Stimulated activated CD4-positive, alpha-beta T cell treated with anti-CD3 and anti-CD28 coated beads, Interleukin-1b, Interleukin-23, amount 100 ng/mL, for 48 hours (primary cell): ENCODE results near the gene CACNA1E.
A peak's percentile ranks its signal among the peaks of the same experiment; 100 is the strongest.

Source experiments
- DNase-seq: peaks from one replicate; pipeline ENCODE4 v3.0.0-alpha.2; 2020

Gene CACNA1E

DNA sequence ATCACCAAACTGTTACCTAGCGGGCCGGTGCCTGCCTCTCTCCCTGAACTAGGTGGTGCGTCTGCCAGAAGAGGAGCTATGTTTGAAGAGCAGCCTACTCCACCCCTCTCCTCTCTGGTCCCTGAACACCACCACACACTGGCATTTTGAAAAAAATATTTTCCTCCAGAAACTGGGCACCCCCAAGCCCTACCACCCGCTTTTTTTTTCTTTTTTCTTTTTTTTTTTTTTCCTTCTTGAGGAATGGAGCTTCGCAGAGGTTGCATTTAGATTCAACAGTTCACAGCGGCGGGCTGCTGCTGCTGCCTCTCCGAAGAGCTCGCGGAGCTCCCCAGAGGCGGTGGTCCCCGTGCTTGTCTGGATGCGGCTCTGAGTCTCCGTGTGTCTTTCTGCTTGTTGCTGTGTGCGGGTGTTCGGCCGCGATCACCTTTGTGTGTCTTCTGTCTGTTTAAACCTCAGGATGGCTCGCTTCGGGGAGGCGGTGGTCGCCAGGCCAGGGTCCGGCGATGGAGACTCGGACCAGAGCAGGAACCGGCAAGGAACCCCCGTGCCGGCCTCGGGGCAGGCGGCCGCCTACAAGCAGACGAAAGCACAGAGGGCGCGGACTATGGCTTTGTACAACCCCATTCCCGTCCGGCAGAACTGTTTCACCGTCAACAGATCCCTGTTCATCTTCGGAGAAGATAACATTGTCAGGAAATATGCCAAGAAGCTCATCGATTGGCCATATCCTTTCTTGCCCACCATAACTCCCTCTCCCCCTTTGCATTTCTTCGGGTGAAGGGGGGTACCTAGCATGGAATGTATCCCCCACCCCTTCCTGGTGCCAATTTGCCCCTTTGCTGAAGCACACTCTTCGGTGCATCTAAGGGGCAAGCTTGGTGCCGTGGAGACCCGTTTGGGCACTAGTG, at the start of gene CACNA1E:
Gene CACNA1E (plus strand): TSS at position 233 of the 911 bp plus-strand sequence. CDS start 228 bp downstream, at position 461.
- no peak for DNase-seq

DNA sequence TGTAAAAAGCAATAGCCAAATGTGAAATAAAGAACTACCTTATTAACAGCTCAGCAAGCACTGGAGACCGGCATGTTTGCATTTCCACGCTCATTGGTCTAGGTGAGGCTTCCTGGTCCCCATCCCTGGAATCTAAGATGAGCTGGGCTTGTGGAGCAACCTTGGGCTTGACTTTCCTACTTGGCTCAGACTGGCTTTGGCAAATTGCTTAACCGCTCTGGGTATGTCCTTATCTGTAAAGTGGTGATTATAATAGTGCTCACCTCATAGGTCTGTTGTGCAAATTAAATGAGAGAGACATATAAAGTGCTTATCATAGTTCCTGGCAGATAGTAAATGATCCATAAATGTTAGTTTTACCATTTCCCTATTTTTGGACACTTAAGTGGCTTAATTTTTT, 49.4 kb upstream of the CACNA1E start:
- DNase-seq, result no peak

DNA sequence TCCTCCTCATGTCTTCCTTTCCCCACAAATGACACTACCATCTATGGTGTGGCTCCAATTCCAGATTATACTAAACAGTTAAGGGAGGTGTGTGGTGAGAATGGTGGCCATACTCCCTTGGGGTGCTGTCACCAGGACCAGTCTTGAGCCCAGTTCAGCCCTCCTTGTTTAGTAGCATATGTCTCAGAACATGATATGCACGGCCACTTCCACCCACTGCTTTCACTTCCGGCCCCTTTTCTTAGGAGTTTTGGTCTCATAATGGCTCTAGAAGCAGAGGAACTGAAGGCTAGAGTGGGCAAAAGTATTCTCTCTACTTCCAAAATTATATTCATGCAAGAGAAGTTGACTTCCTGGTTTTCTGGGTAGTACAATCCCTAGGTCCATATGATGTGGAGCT, 45.3 kb upstream of the CACNA1E start:
- no peak for DNase-seq

DNA sequence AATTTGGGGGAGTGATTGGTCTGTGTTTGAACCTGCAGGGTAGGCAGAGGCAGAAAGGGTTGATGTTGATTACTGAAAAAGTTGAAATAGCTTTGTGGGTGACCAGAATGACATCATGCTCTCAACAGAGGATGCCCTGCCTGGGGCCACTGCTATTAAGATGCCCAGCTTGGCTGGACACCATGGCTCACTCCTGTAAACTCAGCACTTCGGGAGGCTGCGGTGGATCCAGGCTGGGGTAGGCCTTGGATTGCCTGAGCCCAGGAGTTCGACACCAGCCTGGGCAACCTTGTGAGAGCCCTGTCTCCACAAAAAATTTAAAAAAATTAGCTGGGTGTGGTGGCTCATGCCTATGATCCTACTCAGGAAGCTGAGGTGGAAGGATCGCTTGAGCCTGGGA, 42.8 kb upstream of the CACNA1E start:
- DNase-seq, result no peak

DNA sequence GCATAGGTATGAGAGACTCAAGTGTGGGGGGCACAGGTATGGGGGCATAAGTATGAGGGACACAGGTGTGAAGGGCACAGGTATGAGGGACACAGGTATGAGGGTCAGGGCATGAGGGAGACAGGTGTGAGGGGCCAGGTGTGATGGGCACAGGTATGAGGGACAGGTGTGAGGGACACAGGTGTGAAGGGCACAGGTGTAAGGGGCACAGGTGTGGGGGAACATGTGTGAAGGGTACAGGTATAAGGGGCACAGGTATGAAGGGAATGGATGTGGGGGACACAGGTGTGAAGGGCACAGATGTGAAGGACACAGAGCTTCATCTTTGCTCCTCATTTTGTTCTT, 41.2 kb upstream of the CACNA1E start:
- no peak for DNase-seq

DNA sequence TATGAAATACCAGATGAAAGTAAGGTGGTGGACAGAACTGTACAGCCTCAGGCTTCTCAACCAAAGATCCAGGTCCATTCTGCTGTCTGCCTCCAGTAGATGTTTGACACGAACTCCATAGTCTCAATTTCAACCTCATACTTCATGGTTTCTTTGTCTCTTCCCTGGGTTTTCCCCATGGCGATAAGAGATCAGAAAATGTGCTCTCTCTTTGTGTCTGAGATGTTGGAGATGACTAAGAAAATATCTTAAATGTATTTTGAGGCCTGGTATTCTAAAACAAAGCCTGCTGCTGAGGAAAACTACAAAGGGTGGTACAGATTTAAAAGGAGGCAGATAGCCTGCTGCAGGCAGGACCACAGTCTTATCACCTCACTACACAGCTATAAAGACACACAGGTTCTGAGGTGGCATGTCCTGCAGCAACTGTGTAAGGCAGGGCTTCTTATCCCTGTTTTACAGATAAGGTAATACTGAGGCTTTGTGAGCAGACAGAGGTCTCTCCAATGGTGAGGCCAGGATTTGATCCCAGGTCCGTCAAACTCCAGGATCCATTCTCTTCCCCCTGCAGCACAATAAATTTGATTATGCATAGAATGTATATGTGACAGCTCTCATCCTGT, 40.0 kb upstream of the CACNA1E start:
- no peak for DNase-seq

DNA sequence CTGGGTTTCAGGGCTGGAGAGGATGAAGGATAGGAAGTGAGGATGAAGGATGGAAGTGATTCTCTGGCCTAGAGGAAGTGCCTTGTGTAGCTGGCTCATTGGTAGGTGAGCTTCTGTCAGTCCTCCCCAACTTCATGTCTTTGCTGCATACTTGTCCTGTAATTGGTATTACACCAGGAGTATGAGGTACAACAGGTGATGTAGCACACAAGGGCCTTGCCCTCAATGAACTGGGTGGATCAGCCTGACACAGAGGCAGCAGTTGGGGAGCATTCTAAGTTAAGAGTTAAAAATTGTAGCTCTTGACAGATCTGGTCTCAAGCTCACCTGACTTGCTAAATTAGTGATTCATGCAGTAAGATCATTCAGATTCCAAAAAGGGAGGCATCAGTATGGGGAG, 37.9 kb upstream of the CACNA1E start:
- no peak for DNase-seq

DNA sequence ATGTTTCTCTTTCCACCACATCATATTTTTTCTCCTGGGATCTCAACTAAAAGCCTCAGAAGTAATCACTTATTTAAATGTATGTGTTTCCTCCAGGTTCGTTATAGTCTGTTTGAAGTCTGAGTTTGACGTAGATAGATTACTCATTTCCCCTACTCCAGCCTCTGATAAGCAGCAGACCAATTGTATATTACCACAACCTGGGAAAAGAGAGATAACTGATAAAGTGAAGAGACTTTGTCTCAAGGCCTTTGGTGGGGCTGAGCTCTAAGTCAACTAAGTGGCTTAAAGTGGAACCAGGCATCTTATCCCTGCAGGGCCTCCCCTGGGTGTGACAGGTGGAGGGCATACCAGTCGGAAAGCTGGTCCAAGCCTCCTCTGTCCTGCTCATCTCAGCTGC, 34.9 kb upstream of the CACNA1E start:
- no peak for DNase-seq

DNA sequence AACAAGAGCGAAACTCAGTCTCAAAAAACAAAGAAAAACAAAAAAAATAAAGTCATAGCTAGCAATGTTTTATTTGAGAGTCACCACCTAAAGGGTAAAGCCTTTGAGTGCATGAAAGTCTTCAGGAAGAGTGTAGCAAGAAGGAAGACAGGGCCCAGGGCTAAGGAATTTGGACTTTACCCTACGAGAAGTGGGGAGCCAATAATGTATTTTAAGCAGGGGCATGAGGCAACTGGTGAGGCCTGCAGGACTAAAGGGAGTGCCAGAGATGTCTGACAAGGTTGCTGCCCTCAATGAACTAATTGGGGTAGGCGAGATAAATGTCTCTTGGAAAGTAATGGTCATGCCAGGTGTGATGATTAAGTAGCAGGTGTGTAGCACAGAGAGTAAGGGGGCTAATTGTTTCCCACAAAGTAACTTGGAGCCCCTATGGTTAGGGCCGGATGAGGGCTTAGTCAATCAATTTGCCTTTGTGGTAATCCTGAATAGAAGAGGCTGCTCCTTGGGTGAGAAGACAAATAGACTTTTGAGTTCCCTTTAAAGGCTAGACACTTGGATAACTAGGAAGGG, 31.6 kb upstream of the CACNA1E start:
- no peak for DNase-seq

DNA sequence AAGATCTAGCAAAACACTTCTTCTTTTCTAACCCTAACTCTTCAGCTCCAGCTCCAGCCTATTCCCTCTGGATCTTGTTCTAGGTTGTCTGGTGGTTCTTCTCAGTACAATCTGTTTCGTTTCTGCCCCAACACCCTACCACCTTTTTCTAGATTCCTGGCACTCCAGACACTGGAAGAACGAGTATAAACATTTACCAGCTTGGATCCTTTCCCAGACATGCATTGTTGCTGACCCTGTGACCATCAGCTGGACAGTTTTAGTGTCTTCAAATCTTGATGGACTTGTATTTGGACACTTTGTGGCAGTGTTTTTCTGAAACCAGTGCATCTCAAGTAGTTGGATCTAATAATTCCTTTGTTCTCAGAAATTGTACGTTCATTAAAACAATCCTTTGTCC, 30.6 kb upstream of the CACNA1E start:
- DNase-seq, result no peak

DNA sequence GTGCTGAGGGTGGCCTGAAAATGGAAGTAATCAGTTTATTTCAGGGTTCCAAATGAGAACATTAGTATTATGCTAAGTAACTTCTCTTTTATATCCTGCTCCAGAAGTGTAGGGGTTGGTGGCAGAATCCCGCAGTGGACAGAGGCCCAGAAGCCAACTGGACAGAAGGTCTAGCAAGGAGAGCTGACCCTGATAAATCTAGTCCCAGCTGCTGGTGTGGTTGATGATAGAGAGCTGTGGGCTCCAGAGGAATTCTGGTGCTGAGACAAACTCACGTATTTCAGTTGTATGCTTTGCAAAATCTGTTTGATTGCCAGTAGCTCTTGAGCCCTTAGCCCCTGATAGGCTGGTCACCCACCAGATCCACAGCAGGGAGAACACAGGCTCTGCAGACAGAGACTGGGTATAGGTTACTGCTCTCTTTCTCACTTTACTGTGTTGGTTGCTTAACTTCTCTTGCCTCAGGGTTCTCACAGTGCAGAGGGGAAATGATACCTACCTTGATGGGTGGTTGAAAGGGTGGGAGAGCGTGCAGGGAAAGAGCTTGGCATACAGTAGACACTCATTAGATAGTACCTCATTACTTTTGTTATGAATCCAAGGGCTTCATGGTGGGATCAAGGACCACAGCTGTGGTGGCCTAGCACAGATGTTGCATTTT, 29.6 kb upstream of the CACNA1E start:
- no peak for DNase-seq

DNA sequence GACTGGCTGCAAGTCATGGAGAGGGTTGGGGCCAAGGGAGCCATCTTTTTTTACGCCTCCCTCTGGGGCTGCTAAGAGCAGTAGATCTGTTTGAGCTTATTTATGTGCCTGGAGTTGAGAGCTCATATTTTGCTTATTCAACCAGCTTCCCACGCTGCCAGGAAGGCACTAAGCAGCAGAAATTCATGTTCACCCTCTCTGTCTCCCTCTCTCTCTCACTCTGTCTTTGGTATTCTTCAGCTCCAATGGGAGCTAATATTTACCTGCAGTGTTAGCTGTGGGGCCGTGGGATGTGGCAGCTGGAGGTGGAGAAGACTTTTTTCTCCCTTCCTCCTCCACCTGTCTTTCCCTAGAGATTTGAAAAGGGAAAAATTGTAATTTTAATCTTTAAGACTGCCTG, 26.8 kb upstream of the CACNA1E start:
- DNase-seq, result no peak

DNA sequence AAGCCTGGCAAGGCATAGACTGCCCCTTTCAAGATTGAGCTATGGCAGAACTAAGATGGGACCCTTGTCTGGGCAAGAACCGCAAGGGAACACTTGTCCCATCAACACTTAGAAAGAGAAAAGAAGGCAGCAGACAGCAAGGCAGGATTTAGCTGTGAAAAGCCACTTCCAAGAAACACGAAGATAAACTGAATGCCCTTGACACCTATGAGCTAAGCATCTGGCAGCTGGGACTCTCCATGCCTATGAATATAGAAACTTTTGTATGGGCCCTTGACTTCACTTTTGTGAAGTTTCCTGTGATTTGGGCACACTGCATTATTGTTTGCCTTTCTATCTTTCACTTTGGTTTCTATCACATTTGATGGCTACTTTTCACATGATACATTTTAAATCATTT, 24.9 kb upstream of the CACNA1E start:
- DNase-seq, result no peak

DNA sequence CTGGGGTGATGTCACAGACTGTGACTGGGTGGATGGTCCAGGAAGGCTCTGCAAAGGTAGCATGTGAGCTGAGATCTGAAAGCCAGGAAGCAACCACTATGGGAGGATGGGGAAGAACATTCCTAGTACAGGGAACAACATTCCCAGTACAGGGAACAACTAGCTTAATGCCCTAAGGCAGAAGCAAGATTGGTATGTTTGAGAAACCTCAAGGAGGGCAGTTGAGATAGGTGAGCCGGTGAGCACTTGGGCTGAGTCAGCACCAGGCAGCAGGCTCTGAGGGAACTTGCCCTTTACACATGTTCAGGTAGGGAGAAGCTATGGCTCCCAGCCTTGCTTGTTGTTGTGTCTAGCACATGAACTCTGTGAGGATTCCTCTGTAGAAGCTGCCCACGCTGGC, 24.2 kb upstream of the CACNA1E start:
- DNase-seq, result no peak

DNA sequence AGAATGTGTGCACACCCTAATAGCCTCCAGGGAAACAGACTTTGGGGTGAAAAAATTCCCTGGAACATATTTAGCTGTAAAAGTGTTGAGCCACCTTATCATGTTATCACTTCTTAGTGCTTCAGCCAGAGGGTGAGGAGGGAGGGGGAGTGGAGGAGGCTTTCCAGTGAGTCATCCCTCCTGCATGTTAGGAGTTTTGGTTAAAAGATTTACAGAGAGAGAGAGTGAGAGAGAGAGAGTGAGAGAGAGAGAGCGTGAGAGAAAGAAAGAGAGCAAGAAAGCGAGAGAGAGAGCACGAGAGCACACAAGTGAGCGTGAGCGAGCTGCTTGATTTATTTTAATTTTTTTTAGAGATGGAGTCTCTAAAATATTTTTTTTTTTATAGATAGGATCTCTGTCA, 13.5 kb upstream of the CACNA1E start:
- no peak for DNase-seq

DNA sequence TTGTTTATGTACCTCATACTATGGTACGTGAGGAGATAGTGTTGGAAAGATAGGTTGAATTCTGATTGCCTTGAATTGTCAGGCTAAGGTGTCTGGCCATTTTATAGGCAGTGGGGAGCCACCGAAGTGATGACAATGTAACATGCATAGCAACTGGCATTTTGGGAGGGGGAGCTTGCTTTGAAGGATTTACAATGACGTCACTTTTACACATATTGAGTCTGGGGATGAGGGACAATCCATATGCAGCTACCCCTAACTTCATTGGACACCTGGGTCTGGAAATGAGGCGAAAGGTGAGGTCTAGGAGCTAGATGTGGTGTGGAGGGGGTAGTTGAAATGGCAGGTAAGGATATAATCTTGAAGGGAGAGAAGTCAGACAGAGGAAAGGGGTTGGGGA, 7.7 kb upstream of the CACNA1E start:
- no peak for DNase-seq

DNA sequence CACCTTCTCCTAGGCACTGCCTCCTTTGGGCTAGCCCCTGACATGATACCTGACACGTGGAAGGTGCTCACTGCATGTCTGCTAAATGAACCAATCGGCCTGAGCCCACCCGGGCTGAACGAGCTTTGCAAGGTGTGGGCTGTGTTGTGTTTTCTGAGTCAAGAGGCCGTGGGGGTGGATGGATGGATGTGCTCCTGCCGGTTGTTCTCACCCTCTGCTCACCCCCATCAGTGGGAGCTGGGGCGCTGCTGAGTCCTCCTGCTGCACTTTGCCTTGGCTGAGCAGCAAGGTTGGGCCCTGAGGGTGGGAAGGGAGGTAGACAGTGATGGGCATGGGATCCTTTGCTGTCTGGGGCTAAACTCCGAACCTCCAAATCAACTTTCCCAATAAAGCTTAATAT, 6.7 kb upstream of the CACNA1E start:
- DNase-seq, result no peak

DNA sequence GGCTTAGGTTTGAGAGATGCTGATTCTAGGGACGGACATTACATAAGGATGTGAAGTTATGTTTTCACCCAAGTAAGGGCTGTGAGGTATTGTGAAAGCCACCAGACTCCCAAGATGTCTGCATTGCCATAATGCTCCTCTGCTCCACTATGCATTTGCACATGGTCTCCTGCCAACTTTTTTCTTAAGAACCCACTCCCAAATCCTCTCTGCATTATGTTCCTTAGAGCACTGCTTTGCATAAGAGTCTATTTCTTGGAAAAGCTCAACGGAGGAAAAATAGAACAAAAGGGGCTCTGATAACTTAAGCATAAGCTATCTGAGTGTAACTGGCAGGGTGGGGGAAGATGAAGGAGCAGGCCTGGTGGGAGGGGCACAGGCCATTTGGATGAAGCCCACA, 5.0 kb upstream of the CACNA1E start:
- DNase-seq, result no peak

DNA sequence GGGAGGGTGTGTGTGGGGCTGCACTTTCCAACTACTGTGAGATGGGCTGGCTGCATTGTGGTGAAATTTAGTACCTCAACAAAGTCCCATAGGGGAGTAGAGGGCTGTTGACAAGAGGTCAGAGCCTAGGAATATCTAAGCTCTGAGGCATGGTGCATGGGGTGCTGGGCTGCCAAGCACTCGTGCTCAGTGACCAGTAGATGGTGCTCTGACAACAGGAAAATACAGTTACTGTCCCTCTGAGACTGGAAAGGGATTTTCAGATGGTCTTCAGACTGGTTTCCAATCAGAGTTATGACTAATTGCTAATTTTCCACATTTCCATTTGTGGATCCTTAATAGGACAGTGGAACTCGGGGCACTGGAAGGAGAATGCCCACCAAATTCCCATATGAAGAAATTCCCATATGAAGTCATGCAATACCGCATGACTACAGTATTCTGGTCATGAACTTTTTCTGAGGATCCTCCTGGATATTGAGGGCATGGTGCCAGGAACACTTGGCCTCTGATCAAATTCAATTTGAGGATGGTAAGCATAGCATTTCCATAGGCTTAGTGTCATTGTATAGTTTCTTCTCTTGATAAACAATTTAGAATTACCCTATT, 4.1 kb upstream of the CACNA1E start:
- peak; percentile 19 for DNase-seq

DNA sequence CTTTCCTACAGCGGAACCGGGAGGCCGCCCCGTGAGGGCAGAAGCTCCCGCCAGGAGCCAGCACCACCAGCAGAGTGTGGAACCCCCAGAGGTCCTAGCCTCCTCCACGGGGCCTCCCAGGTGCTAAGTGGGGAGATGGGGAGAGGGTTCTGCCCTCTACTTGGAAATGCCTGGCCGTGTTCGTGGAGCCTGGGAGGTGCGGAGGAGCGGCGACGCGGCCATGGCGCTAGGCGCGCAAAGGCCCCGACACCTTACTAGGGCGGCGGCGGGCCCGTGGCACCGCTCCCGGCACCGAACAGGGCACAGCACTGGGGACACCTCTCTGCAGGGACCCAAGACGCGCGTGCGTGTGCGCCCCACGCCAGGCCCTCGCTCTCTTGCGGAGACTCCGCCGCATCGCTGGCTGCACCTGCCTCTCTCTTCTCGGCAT, 1.3 kb upstream of the CACNA1E start:
- DNase-seq, result no peak

DNA sequence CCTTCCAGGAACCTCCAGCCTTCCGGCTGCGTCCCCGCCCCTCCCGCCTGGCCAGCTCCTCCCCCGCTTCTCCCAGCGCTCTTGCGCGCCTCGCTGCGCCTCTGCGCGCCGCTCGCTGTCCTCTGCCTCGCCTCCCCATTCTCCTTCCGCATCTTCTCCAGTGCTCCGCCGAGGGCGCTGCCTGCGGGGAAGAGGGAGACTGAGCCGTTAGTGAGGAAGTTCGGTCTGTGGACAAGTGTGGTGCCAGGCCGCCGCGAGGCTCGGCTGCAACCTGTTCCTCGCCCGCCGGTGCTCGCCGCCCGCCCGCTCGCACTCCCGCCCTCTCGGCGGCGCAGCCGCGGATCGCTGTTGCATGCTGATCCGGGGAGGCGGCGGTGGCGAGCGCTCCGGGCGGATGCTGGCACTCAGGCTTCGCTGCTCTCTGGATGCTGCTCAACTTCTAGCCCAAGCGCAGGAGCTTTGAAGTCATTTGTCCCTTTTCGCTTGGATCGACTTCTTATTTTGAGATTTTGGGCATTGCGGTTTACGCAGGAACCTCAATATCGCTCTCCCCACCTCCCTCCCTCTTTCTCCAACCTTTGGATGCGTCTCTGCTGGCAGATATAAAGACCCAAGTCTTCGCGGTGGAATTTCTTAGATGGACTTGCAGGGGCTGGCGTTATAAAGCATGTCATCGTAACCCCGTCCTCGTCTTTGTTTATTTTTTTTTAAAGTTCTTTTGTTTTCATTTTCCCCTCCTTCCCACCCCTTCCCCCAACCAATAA, 614 bp upstream of the CACNA1E start:
- peak; percentile 50 for DNase-seq

DNA sequence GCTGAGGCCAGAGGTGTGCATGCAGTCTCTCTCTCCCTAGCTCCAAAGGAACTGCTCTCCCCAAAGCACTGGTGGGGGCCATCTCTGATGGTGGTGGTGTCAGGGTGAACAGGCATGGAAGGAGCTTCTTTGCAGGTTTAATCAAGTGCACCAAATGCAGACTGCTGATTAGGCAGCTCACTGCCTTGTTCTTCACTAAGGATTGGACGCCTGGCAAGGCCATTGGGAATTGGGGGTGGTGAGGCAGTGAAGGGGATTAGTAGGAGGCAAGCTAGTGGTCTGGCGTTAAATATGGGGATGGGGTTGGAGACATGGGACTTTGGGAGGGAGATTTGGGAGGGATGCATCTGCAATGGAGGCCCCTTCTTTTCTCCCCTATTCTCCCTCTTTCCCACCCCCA, 1.5 kb downstream of the CACNA1E start:
- DNase-seq, result no peak
